Daoy (cell line): Measurements from ENCODE around the gene AAK1. TPM values are rescaled to one million over a fixed set of nuclear protein-coding genes. Genes with fewer than 3 reads are reported as not detected.
"Not testable (repeated sequence)": the region's sequence is repeated elsewhere in the genome, so short reads cannot be mapped to it uniquely, and the experiment has no call there.

Experiments
- DNase-seq: peaks from one replicate; pipeline ENCODE4 v3.0.0-alpha.2; 2015; ENCODE audit warnings: low read depth
- total RNA-seq: library from RNA; depleted of rRNA; stranded (reverse); fragments of >200 nt; shearing (Covaris generic); gene quantifications from 2 replicates; pipeline ENCODE4 v1.2.3, GENCODE V29; 2014; rRNA removed

The AAK1 gene
- total RNA-seq, 1 experiment from 2014 or later: 23.4 TPM

GRCh38 chr2:69453475-69454129 is 189.9 kb downstream of the AAK1 start:
- no peak for DNase-seq

- no peak for DNase-seq
Observed at GRCh38 chr2:69452687-69453086, 190.9 kb downstream of the AAK1 start.

- no peak for DNase-seq
Observed at GRCh38 chr2:69450735-69451416, 192.7 kb downstream of the AAK1 start.

- no peak for DNase-seq
Observed at GRCh38 chr2:69449906-69450305, 193.6 kb downstream of the AAK1 start.

GRCh38 chr2:69443673-69444072 is 199.9 kb downstream of the AAK1 start:
- not testable (repeated sequence) for DNase-seq

- DNase-seq: not testable (repeated sequence)
Observed at GRCh38 chr2:69439499-69439898, 204.0 kb downstream of the AAK1 start.

- no peak for DNase-seq
Observed at GRCh38 chr2:69438580-69438979, 205.0 kb downstream of the AAK1 start.

GRCh38 chr2:69437751-69438154 is 205.8 kb downstream of the AAK1 start:
- no peak for DNase-seq

GRCh38 chr2:69436938-69437750 is 206.4 kb downstream of the AAK1 start, which contains the start of gene NFU1:
Gene NFU1, minus strand, starts transcription at chr2:69437435. Its CDS starts 13 bp downstream, at chr2:69437422.
- peak; percentile 96 for DNase-seq

GRCh38 chr2:69436596-69436937 is 207.0 kb downstream of the AAK1 start:
- no peak for DNase-seq

GRCh38 chr2:69434753-69435152 is 208.8 kb downstream of the AAK1 start:
- no peak for DNase-seq

GRCh38 chr2:69429491-69430183 is 213.9 kb downstream of the AAK1 start:
- no peak for DNase-seq

GRCh38 chr2:69428981-69429380 is 214.6 kb downstream of the AAK1 start:
- DNase-seq: no peak

- no peak for DNase-seq
Observed at GRCh38 chr2:69424419-69424818, 219.1 kb downstream of the AAK1 start.

GRCh38 chr2:69422198-69422597 is 221.3 kb downstream of the AAK1 start:
- no peak for DNase-seq

GRCh38 chr2:69419111-69419510 is 224.4 kb downstream of the AAK1 start:
- not testable (repeated sequence) for DNase-seq

GRCh38 chr2:69416147-69416546 is 227.4 kb downstream of the AAK1 start:
- DNase-seq: no peak

Other genes with a start within 250 kb of the AAK1 start
- gene NFU1, start 206.3 kb downstream of the AAK1 start, total RNA-seq: 36.0 and 40.6 TPM in 2 replicates
- gene ANXA4, start 98.4 kb upstream of the AAK1 start, total RNA-seq: 3.7 and 7.0 TPM in 2 replicates
- 6.1 and 6.9 TPM in 2 replicates for gene GMCL1, start 185.9 kb upstream of the AAK1 start, total RNA-seq